Fibroblast of lung (primary cell): ENCODE measurements around the gene OR5K3.

Source experiments
- EZH2 ChIP-seq: IDR thresholded peaks from 2 replicates; pipeline ENCODE4 v1.5.1; 2012; ENCODE audit warnings: low read length, control low read depth, mild to moderate bottlenecking; ENCODE audit errors: missing control alignments
- TF ChIP-seq, protein P1 (sequence below), 2 donors: IDR thresholded peaks in 1 of 2; conservative IDR thresholded peaks in 1 of 2; 1 replicate in 1 of 2; 2 replicates in 1 of 2; pipeline ENCODE4 v1.5.1; 2011 to 2012; ENCODE audit warnings: low read length in 2 of 2, control low read depth in 1 of 2, inconsistent platforms in 1 of 2, low read depth in 1 of 2, mild to moderate bottlenecking in 1 of 2

- no peak for TF ChIP-seq EZH2
- TF ChIP-seq, protein P1, sequence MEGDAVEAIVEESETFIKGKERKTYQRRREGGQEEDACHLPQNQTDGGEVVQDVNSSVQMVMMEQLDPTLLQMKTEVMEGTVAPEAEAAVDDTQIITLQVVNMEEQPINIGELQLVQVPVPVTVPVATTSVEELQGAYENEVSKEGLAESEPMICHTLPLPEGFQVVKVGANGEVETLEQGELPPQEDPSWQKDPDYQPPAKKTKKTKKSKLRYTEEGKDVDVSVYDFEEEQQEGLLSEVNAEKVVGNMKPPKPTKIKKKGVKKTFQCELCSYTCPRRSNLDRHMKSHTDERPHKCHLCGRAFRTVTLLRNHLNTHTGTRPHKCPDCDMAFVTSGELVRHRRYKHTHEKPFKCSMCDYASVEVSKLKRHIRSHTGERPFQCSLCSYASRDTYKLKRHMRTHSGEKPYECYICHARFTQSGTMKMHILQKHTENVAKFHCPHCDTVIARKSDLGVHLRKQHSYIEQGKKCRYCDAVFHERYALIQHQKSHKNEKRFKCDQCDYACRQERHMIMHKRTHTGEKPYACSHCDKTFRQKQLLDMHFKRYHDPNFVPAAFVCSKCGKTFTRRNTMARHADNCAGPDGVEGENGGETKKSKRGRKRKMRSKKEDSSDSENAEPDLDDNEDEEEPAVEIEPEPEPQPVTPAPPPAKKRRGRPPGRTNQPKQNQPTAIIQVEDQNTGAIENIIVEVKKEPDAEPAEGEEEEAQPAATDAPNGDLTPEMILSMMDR (conservative IDR thresholded peaks at IDR 0.05 in 1 of 2, IDR thresholded peaks at IDR 0.05 in 1 of 2; ENCODE audit: low read depth in 1 of 2, low read length in 2 of 2) = no peak
These were observed 4.6 kb downstream of the OR5K3 start for GRCh38 chr3:98395101-98395500.
